ENCODE results near the gene THOC2. TPM values are rescaled to one million over a fixed set of nuclear protein-coding genes. Genes with fewer than 3 reads are reported as not detected.

THOC2 gene
- total RNA-seq, 1 donor from 2014 or later, result 91.1 TPM

DNA sequence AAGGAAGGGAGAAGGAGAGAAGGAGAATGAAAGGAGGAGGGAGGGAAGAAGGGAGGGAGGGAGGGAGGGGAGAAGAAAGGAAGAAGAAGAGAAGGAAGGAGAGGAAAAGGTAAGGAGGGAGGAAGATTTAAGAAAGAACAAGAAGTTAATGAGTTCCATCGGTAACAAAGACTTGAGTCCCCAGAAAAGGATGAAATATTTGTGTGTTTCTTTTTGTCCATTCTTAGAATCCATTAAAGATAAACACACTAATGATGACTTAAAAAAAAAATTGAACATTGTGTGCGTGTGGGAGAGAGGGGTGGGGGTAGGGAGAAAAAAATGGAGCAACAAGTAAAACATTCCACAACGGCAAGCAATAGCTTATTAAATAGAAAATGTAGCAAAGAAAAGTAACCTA lies 131.4 kb downstream of the THOC2 start:
- Mint-ChIP-seq H3K27me3 (ENCODE audit: low read depth) (no peaks in the 10 kb centered on the region), H3K4me1 (no peaks in the 10 kb centered on the region), H3K27ac (ENCODE audit: unreplicated experiment) (no peak overlapping the region), H3K36me3 (ENCODE audit: low read depth) (peaks cover 19% of the 10 kb centered on the region), H3K4me3 (no peak overlapping the region), H3K9me3 (peaks cover 5% of the 10 kb centered on the region)
- TF ChIP-seq, protein P1, sequence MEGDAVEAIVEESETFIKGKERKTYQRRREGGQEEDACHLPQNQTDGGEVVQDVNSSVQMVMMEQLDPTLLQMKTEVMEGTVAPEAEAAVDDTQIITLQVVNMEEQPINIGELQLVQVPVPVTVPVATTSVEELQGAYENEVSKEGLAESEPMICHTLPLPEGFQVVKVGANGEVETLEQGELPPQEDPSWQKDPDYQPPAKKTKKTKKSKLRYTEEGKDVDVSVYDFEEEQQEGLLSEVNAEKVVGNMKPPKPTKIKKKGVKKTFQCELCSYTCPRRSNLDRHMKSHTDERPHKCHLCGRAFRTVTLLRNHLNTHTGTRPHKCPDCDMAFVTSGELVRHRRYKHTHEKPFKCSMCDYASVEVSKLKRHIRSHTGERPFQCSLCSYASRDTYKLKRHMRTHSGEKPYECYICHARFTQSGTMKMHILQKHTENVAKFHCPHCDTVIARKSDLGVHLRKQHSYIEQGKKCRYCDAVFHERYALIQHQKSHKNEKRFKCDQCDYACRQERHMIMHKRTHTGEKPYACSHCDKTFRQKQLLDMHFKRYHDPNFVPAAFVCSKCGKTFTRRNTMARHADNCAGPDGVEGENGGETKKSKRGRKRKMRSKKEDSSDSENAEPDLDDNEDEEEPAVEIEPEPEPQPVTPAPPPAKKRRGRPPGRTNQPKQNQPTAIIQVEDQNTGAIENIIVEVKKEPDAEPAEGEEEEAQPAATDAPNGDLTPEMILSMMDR (conservative IDR thresholded peaks at IDR 0.05), result no peak
- DNase-seq (ENCODE audit: low read depth, low spot score), result no peak

DNA sequence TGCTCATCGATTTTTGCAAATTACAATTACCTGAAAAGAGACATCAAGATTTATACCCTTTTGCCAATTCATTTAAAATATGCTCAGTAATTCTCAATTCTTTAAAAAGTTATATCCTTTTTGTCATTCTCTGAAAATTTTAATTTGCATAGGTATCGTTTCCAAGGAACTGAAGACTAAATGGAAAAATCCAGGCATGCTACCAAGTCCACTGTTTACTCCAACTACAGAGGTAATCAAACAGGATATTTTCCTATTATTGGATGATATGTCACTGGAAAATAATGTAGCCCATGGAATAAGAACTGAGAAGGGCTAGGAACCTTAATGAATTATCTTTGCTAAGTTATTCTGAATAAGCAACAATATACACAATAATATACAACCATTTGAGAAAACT lies 132.7 kb downstream of the THOC2 start:
- DNase-seq (ENCODE audit: low read depth, low spot score), result no peak
- Mint-ChIP-seq H3K4me1 (no peaks in the 10 kb centered on the region), H3K4me3 (no peak overlapping the region), H3K27me3 (ENCODE audit: low read depth) (no peaks in the 10 kb centered on the region), H3K27ac (ENCODE audit: unreplicated experiment) (no peak overlapping the region), H3K9me3 (peaks cover 5% of the 10 kb centered on the region), H3K36me3 (ENCODE audit: low read depth) (peaks cover 15% of the 10 kb centered on the region)
- TF ChIP-seq, protein P1 (conservative IDR thresholded peaks at IDR 0.05), result no peak

DNA sequence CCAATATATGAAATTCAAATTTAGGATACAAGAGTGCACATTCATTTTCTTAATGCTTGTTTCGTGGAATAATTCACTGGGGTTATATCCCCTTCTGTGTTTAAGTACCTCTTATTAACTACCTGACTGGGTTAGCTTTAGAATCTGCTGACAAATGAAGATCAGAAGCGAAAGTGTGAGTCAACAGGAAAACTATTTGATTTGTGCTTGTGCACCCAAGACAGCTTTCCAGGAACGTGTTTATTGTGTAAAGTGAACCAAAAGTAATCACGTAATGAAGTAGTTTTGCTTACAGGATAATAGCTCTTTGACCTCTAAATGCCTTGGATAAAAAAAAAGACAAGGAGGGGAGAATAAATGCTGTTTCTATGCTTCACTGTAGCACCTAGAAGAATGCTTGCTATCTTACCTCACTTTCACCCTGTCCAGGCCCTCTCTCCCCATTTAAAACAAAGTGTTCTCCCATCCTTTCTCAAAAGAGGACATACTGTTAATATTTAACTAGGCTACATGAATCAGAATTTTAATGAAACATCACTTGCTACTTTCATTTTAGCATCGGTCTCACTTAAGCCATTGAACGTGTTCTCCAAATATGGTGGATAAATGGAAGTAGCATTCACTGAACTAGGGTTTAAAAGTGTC lies 141.9 kb downstream of the THOC2 start:
- H3K9me3 Mint-ChIP-seq, result no peaks in the 10 kb centered on the region
- no peak for DNase-seq (ENCODE audit: low read depth, low spot score)
- no peak overlapping the region for H3K4me3 Mint-ChIP-seq
- no peak overlapping the region for H3K27ac Mint-ChIP-seq (ENCODE audit: unreplicated experiment)
- no peaks in the 10 kb centered on the region for H3K4me1 Mint-ChIP-seq
- no peaks in the 10 kb centered on the region for H3K36me3 Mint-ChIP-seq (ENCODE audit: low read depth)
- H3K27me3 Mint-ChIP-seq (ENCODE audit: low read depth), result no peaks in the 10 kb centered on the region
- TF ChIP-seq, protein P1 (conservative IDR thresholded peaks at IDR 0.05), result no peak

DNA sequence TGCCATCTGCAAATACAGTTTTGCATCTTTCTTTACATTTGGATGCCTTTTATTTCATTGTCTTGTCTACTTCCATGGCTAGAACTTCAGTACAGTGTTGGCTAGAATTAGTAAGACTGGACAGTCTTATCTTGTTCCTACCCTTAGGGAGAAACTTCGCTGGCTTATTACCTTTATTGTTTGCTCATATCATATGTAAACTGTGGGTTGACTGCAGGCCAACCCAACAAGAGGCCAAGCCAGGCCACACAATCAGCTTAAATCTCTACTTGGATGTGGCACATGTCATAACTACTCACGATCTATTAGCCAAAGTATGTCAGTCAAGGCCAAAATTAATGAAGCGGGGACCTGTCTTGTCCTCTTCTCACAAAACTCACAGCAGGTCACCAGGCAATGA lies 144.1 kb downstream of the THOC2 start:
- TF ChIP-seq, protein P1 (conservative IDR thresholded peaks at IDR 0.05), result no peak
- H3K36me3 Mint-ChIP-seq (ENCODE audit: low read depth), result no peaks in the 10 kb centered on the region
- DNase-seq (ENCODE audit: low read depth, low spot score), result no peak
- no peaks in the 10 kb centered on the region for H3K27me3 Mint-ChIP-seq (ENCODE audit: low read depth)
- H3K4me1 Mint-ChIP-seq, result no peaks in the 10 kb centered on the region
- no peaks in the 10 kb centered on the region for H3K9me3 Mint-ChIP-seq
- H3K4me3 Mint-ChIP-seq, result no peak overlapping the region
- no peak overlapping the region for H3K27ac Mint-ChIP-seq (ENCODE audit: unreplicated experiment)

DNA sequence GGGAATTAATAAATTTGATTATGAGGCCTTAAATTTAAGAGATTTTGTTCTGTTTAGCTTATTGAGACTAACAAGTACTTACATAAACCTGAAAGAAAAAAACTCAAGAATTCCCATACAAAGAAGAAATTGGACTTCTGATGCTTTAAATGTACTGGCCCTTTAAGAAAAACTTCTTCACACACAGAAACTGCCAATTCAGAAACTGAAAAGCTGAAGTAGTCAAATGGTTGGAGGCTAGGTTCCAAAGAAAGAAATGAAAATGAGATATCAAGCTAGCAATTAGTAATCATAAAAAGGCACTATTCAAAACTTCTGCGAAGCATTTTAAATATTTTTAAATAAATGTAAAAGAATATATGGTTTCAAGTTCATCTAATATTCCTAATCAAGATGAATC lies 151.3 kb downstream of the THOC2 start:
- Mint-ChIP-seq H3K4me1 (no peaks in the 10 kb centered on the region), H3K4me3 (no peak overlapping the region), H3K27ac (ENCODE audit: unreplicated experiment) (no peak overlapping the region), H3K27me3 (ENCODE audit: low read depth) (no peaks in the 10 kb centered on the region), H3K36me3 (ENCODE audit: low read depth) (peaks cover 7% of the 10 kb centered on the region), H3K9me3 (peaks cover 7% of the 10 kb centered on the region)
- DNase-seq (ENCODE audit: low read depth, low spot score), result no peak
- TF ChIP-seq, protein P1 (conservative IDR thresholded peaks at IDR 0.05), result no peak
